Stimulated activated CD4-positive, alpha-beta T cell treated with anti-CD3 and anti-CD28 coated beads, Interleukin-12 subunit alpha, Interleukin-12 subunit beta, amount 100 ng/mL, for 4 hours (primary cell): Measurements from ENCODE around the gene POLR3H.
"Not testable (repeated sequence)": the region's sequence is repeated elsewhere in the genome, so short reads cannot be mapped to it uniquely, and the experiment has no call there.

Experiments
- DNase-seq: peaks from one replicate; pipeline ENCODE4 v3.0.0-alpha.2; 2020

Gene POLR3H, protein sequence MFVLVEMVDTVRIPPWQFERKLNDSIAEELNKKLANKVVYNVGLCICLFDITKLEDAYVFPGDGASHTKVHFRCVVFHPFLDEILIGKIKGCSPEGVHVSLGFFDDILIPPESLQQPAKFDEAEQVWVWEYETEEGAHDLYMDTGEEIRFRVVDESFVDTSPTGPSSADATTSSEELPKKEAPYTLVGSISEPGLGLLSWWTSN

DNA sequence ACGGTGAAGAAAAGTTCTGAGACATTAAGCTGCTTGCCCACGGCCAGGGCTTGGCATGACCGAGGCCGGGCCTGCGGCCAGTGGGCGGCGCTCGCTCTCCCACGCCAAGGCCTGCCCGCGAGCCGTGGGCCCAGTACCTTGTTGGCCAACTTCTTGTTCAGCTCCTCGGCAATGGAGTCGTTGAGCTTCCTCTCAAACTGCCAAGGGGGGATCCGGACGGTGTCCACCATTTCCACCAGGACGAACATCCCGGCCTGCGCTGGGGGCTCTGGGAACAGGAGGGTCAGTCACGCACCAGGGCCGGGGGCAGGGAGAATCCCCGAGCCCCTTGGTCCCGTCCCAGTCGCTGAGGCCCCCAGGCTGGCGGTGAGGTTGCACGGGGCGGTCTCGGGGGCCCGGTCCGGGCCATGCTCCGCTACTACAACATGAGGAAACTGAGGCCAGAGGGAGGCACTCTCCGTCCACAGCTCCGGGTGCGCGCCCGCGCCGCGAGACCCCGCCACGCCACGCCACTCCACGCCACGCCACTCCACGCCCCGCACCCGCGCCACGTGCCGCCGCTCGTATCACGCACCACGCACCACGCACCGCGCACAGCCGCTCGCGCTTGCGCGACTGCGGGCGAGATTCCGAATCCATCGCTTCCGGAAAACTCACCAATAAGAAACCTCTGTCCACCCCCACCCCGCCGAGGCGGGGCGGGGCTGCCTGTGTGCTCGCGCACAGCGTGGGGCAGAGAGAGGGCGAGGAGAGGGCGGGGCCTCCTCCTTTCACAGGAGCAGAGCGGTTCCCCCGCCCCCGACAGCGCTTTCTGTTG lies at the start of gene POLR3H:
Gene POLR3H (minus strand): TSS at position 617 of the 817 bp plus-strand sequence. CDS start 369 bp downstream, at position 248.
- peak; percentile 97 for DNase-seq

- DNase-seq: not testable (repeated sequence)
Observed at GRCh38 chr22:41593336-41593960, 49.2 kb upstream of the POLR3H start.

- DNase-seq: peak; percentile 100
Observed at GRCh38 chr22:41589391-41590241, 45.3 kb upstream of the POLR3H start, which contains the start of gene PMM1. Gene PMM1 (minus strand): TSS chr22:41589840. CDS start chr22:41589805, 35 bp downstream.

GRCh38 chr22:41587347-41587723 lies 43.1 kb upstream of the POLR3H start:
- DNase-seq: no peak

DNA sequence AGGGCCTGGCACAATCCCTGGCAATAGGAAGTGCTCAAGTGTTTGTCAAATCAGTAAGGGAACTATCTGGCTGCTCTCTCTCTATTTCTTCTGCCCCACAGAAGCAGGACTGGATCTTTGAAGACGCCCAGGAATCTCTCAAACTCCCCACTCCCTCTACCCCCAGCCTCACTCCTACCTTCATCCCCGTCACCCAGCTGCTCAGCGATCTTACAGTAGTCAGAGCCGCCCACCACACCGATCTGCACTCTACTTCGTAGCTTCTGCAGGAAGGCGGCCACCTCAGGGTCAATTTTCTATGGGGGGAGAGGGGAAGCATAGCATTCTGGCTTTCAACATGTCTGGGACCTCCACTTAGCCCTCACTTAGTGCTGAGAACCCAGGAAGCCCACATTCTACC lies 41.6 kb upstream of the POLR3H start:
- DNase-seq: no peak

- no peak for DNase-seq
Observed at GRCh38 chr22:41584881-41585280, 40.6 kb upstream of the POLR3H start.

DNA sequence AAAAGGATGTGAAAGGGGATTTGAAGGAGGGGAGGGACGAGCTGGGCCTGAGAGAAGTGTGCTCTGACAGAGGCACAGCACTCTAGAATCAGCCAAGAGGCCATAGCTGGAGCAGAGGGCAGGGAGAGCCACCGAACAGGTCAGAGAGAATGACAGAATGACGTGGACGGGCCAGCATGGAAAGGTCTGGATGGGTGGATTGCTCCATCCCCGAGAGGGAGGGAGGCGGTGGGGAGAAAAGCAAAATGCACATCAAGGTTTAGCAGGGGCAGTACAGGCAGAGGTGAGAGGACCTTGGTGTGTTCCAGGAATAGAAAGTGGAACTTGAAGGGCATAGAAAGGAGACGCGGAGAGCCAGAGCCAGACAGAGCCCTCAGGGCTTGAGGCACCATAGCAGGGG lies 38.4 kb upstream of the POLR3H start:
- no peak for DNase-seq

- no peak for DNase-seq
Observed at GRCh38 chr22:41579997-41580355, 35.7 kb upstream of the POLR3H start.

GRCh38 chr22:41579297-41579996 lies 35.2 kb upstream of the POLR3H start:
- DNase-seq: no peak

DNA sequence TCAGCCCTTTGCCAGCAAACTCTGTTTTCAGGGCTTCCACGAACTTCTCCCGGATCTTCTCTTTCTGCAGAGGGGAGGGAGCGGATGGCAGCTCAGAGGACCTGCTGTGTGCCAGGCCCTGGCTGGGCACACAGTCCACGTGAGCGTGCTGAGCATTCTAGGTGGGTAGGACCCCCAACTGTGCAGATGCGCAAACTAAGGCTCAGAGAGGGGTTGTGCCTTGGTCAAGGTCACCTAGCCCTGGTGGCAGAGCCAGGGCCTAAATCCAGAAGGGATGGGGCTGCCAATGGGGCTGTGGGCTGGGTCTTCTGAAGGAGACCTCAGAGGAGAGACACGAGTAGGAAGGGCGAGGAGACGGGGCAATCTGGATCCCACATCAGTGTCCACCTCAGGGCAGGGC lies 34.5 kb upstream of the POLR3H start:
- DNase-seq: no peak

DNA sequence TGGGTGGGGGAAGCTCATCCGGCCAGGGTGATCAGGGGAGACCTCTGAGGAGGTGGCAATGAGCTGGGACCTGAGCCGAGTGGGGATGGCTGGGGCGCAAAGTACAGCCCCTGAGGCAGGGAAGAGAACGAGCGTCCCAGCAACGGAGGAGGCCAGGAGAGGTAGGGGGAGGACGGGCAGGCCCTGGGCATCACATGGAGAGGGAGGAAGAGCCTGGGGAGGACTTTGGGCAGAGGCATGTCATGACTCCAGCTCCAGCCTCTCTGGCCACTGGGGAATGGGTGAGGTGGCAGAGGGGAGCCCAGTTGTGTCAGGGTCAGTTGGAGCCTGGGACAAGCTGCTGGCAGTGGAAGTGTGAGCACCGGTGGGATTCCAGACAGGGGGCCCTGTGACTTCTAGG lies 33.8 kb upstream of the POLR3H start:
- no peak for DNase-seq

DNA sequence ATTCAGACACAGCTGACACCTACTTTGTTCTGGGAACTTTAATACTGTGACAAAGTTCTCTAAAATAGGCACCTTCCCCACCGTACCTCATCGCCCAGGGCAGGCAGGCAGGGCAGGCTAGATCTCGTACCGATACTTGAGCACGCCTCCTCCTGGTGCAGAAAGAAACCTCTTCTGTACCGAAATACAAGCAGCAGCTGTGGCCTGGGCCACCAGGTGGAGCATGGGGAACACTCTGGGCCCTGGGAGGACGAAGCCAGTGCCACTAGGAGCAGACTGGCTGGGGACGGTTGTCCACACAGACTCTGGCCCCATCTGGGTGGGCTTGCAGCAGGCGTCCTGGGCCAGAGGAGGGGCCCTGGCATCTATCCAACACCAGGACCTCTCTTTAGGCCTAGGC lies 32.6 kb upstream of the POLR3H start:
- DNase-seq: no peak

DNA sequence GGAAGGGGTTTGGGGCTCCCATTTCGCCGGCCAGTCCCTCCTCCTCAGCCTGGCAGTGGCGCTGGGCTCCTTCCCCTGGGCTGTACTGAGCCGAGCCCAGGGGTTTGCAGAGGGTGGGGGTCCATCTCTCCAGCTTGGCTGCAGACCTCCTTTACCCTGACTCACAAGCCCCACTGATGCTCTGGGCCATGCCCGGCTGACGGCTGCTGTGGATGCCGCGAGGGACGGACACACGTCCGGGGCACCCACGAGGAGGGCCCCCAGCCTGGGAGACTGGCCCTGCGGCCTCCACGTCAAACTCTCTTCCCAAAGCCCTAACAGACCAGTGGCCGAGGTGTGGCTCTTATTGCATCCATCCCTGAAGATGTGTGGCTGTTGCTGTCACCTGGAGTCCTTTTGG lies 31.3 kb upstream of the POLR3H start:
- DNase-seq: no peak

- no peak for DNase-seq
Observed at GRCh38 chr22:41574847-41575381, 30.6 kb upstream of the POLR3H start.

DNA sequence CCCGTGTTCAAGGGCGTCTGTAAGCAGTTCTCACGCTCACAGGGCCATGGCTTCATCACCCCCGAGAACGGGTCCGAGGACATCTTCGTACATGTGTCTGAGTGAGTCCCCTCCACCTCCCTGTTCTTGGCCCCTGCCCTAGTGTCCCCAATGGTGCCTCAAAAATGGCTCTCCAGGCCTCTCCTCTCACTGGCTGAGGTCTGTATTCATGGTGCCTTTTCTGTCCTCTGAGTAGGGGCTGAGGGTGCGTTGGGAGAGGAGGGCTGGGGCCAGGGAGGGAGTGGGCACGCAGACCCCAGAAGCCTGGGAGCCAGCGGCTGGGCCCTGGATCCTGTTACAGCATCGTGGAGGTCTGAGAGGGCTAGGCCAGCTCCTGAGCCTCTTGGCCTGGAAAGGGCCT lies 29.4 kb upstream of the POLR3H start:
- no peak for DNase-seq

- DNase-seq: not testable (repeated sequence)
Observed at GRCh38 chr22:41572305-41572704, 28.0 kb upstream of the POLR3H start.

- DNase-seq: no peak
Observed at GRCh38 chr22:41571786-41572185, 27.5 kb upstream of the POLR3H start.

- no peak for DNase-seq
Observed at GRCh38 chr22:41570221-41570620, 26.0 kb upstream of the POLR3H start.

DNA sequence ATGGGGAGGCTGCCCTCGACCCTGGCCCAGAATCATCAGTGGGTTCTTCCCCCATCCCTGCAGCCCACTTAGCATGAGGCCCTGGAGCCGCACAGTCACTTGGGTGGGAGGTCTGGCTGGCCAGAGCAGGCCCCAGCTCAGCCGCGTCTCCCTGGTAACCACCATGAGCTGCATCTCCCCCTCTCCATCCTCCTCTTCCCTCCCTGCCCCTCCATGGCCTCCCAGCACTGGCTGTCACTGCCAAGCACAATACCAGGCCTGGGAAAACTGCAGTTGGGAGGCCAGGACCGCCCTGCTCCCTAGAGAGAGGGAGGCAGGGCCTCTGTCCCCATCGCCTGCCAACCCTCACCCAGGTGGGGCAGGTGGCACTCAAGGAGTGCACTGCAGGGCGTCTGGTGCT lies 24.5 kb upstream of the POLR3H start:
- no peak for DNase-seq

DNA sequence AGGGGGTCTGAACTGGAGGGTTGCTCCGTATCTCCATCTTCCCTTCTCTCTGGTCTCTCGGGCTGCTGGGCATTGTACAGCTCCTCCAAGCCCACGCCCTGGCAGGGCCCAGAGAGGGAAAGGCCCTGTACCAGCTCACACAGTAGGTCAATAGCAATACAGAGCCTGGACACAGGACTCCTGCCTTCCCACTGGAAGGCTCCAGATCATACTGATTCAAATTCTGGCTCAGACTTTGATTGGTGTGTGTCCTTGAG lies 23.2 kb upstream of the POLR3H start:
- DNase-seq: no peak

GRCh38 chr22:41565403-41566054 lies 21.3 kb upstream of the POLR3H start:
- DNase-seq: no peak

- DNase-seq: no peak
Observed at GRCh38 chr22:41564563-41564962, 20.3 kb upstream of the POLR3H start.
